ENCODE measurements around the gene BNIP5. TPM values are rescaled to one million over a fixed set of nuclear protein-coding genes. Genes with fewer than 3 reads are reported as not detected.

BNIP5 gene
- total RNA-seq, 3 donors from 2014 or later = under 0.01 TPM; not detected in 2

DNA sequence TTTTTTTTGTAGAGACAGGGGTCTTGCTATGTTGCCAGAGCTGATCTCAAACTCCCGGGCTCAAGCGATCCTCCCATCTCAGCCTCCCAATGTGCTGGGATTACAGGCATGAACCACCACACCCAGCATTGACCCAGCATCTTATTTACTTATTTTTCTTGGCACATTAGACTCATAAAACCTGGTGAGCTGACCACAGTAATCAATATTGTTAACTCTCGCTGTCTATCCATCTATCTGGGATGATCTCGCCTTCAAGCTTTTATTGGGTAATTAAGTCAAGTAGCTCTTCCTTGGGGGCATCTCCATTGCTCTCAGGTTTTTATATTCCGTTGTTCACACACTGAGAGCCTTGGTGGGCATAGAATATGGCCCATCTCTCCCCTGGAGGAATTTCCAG, 49.8 kb downstream of the BNIP5 start:
- H3K9me3 ChIP-seq = no peaks in the 10 kb centered on the region
- no peak overlapping the region for H3K4me3 ChIP-seq
- H3K27me3 ChIP-seq = peaks cover 0 to 24% of the 10 kb centered on the region in 2 donors
- H3K27ac ChIP-seq = no peak overlapping the region
- intact Hi-C loops (cut with DNase I; ENCODE audit: low total_unique reads) = no loop called here
- TF ChIP-seq POLR2A (IDR thresholded peaks at IDR 0.05) = no peak
- TF ChIP-seq POLR2AphosphoS5 (IDR thresholded peaks at IDR 0.05) = no peak
- TF ChIP-seq, protein P1, sequence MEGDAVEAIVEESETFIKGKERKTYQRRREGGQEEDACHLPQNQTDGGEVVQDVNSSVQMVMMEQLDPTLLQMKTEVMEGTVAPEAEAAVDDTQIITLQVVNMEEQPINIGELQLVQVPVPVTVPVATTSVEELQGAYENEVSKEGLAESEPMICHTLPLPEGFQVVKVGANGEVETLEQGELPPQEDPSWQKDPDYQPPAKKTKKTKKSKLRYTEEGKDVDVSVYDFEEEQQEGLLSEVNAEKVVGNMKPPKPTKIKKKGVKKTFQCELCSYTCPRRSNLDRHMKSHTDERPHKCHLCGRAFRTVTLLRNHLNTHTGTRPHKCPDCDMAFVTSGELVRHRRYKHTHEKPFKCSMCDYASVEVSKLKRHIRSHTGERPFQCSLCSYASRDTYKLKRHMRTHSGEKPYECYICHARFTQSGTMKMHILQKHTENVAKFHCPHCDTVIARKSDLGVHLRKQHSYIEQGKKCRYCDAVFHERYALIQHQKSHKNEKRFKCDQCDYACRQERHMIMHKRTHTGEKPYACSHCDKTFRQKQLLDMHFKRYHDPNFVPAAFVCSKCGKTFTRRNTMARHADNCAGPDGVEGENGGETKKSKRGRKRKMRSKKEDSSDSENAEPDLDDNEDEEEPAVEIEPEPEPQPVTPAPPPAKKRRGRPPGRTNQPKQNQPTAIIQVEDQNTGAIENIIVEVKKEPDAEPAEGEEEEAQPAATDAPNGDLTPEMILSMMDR (IDR thresholded peaks at IDR 0.05) = no peak
- no peak for DNase-seq (ENCODE audit: low spot score in 2 of 2)
- no peaks in the 10 kb centered on the region for H3K4me1 ChIP-seq
- H3K36me3 ChIP-seq = no peaks in the 10 kb centered on the region

DNA sequence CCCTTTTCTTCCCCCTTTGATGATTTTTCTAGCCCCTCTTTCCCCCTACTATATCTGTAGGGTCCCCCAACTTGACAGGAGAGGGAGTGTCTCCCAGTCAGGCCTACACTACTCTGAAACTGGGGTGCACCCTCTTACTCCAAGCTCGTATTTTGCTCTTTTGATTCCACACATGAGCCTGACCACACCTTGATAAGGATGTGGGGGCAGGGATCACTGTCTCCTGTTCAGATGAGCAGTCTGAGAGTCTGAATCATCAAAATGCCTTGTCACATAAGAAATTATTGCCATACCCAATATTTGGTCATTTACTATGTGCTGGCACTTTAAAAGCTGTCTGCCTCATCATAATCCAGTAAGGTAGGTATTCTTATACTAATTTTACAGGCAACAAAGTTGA, 50.9 kb downstream of the BNIP5 start:
- H3K4me3 ChIP-seq = no peak overlapping the region
- H3K27me3 ChIP-seq = peaks cover 0 to 24% of the 10 kb centered on the region in 2 donors
- H3K27ac ChIP-seq = no peak overlapping the region
- H3K4me1 ChIP-seq = no peaks in the 10 kb centered on the region
- no peaks in the 10 kb centered on the region for H3K9me3 ChIP-seq
- H3K36me3 ChIP-seq = no peaks in the 10 kb centered on the region
- intact Hi-C loops (cut with DNase I; ENCODE audit: low total_unique reads) = no loop called here
- no peak for DNase-seq (ENCODE audit: low spot score in 2 of 2)
- TF ChIP-seq POLR2A (IDR thresholded peaks at IDR 0.05) (no peak), POLR2AphosphoS5 (IDR thresholded peaks at IDR 0.05) (no peak)
- TF ChIP-seq, protein P1 (IDR thresholded peaks at IDR 0.05) = no peak

DNA sequence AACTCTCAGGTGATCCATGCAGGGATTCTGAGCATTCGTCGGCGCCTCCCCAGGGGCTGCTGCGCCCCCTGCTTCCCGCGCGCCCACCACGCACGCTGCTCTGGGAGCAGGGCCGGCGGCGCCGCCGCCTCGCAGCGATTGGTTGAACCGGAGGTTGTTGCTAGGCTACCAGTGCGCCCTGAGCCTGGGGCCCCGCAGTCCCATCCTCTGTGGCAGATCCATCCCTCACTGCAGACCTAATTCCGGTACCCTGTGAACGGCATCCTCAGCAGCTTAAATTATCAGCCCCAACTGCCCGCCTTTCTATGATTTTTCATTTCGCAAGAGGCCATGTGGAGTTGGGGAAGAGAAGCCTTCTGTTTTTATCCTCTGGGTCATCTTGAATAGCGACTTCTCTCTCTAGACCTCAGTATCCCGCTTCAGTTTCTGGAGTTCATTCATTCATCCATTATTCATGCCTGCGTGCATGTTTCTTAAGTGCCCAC, 51.5 kb downstream of the BNIP5 start:
- TF ChIP-seq, protein P1 (IDR thresholded peaks at IDR 0.05) = no peak
- TF ChIP-seq POLR2AphosphoS5 (IDR thresholded peaks at IDR 0.05) (no peak), POLR2A (IDR thresholded peaks at IDR 0.05) (no peak)
- DNase-seq (ENCODE audit: low spot score in 2 of 2) = no peak
- Histone ChIP-seq H3K27me3 (peaks cover 0 to 24% of the 10 kb centered on the region in 2 donors), H3K27ac (no peak overlapping the region), H3K9me3 (no peaks in the 10 kb centered on the region), H3K36me3 (no peaks in the 10 kb centered on the region), H3K4me1 (no peaks in the 10 kb centered on the region), H3K4me3 (no peak overlapping the region)
- intact Hi-C loops (cut with DNase I; ENCODE audit: low total_unique reads) = no loop called here

DNA sequence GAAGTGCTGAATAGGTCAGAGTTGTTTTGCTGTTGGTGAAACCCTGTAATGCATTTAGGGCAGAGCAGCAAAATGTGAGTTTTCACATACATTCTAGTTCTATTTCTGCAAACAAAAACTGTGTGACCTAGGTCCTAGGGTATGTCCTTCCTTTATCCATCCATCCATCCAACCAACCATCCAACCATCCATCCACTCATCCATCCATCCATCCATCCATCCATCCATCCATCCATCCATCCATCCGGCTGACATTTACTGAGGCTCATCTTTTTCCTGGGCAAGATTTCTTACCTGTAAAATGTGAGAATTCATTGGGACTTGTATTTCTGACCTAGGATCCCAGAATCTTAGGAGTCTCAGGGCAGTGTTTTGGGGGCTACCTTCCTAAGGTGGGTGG, 52.3 kb downstream of the BNIP5 start:
- DNase-seq (ENCODE audit: low spot score in 2 of 2) = no peak
- H3K4me3 ChIP-seq = no peak overlapping the region
- intact Hi-C loops (cut with DNase I; ENCODE audit: low total_unique reads) = no loop called here
- H3K27me3 ChIP-seq = peaks cover 0 to 24% of the 10 kb centered on the region in 2 donors
- H3K27ac ChIP-seq = no peak overlapping the region
- TF ChIP-seq, protein P1 (IDR thresholded peaks at IDR 0.05) = no peak
- TF ChIP-seq POLR2A (IDR thresholded peaks at IDR 0.05) (no peak), POLR2AphosphoS5 (IDR thresholded peaks at IDR 0.05) (no peak)
- H3K4me1 ChIP-seq = no peaks in the 10 kb centered on the region
- H3K9me3 ChIP-seq = no peaks in the 10 kb centered on the region
- H3K36me3 ChIP-seq = no peaks in the 10 kb centered on the region

DNA sequence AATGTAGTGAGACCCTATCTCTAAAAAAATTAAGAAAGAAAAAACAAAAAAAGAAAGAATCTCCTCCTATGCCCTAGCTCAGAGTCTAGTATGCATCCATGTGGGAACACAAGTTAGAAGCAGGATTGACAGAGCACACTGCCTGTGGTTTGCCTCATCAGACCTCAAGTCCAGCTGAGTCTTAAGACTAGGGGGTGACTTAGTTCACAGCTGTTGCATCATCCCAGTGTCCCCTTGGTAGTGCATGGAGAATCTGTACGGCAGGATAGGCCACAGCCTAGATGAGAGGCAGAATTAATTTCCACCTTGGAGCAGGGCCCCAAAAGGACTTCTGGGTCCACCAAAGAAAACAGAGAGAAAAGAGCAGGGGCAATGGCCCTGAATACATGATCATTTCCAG, 53.1 kb downstream of the BNIP5 start:
- Histone ChIP-seq H3K4me1 (no peaks in the 10 kb centered on the region), H3K27me3 (peaks cover 0 to 24% of the 10 kb centered on the region in 2 donors), H3K27ac (no peak overlapping the region), H3K4me3 (no peak overlapping the region), H3K36me3 (no peaks in the 10 kb centered on the region), H3K9me3 (no peaks in the 10 kb centered on the region)
- TF ChIP-seq POLR2A (IDR thresholded peaks at IDR 0.05) (no peak), POLR2AphosphoS5 (IDR thresholded peaks at IDR 0.05) (no peak)
- TF ChIP-seq, protein P1 (IDR thresholded peaks at IDR 0.05) = no peak
- intact Hi-C loops (cut with DNase I; ENCODE audit: low total_unique reads) = no loop called here
- no peak for DNase-seq (ENCODE audit: low spot score in 2 of 2)
